GM21447 (cell line): ENCODE measurements around the gene PDE4C.

Experiments used
- ATAC-seq: cut with Tn5 transposase; IDR thresholded peaks from one replicate; pipeline ENCODE4 v1.9.1; 2021; ENCODE audit not compliant: unreplicated experiment

PDE4C gene

GRCh38 chr19:18225702-18226468 lies at the start of gene PDE4C:
Gene PDE4C, minus strand, starts transcription at chr19:18226438. Its CDS starts 23 bp downstream, at chr19:18226415.
- ATAC-seq: no peak

DNA sequence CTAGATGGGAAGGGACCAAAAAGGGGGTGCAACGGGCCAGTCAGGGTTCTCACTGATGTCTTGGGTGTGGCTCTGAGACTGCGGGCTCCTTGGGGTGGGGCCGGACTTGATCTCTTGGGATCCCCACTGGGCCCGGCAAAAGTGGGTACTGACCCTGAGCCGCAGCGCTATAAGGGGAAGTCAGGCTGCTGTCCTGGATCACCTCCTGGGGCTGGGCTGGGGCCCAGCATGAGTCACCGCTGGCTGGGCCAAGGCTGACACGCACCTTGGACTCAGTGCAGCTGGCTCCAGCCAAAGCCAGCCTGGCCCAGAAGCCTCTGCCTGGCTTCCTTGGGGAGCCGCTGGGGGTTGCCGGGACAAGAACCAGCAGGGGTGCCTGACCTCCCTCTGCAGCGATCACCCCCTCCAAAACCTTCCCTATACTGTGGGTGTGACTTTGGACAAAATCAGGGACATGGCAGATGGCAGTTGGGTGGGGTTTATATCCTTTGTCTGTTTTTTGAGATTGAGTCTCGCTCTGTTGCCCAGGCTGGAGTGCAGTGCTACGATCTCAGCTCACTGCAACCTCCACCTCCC lies 48.6 kb upstream of the PDE4C start:
- ATAC-seq: no peak

DNA sequence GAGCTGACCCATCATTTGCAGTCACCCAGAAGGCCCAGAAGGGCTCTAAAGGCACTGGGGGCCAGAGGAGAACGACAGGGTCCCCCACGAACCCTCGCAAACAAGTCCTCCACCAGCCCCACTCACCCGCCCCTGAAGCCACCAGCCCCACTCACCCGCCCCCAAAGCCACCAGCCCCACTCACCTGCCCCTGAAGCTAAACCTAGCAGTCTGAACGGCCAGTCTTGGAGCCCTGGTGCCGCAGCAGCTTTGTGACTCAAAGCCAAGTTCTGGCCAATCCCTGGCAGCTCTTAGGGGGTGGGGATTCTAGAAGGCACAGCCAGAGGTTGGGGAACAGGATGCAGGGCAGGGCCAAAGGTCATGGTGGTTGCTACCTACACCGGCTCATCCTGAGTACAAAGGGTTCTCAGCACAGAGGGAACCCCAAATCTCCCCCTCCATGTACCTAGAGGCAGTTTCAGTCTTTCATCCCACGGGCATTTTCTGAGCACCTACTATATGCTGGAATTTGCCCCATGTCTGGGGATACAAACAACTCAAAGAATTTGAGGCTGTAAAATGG lies 48.1 kb upstream of the PDE4C start, which contains the start of gene IQCN:
Gene IQCN (minus strand): TSS at position 234 of the 562 bp plus-strand sequence. CDS start 4,974 bp downstream, outside the sequence.
- no peak for ATAC-seq

GRCh38 chr19:18273561-18274218 lies 47.5 kb upstream of the PDE4C start:
- ATAC-seq: no peak

DNA sequence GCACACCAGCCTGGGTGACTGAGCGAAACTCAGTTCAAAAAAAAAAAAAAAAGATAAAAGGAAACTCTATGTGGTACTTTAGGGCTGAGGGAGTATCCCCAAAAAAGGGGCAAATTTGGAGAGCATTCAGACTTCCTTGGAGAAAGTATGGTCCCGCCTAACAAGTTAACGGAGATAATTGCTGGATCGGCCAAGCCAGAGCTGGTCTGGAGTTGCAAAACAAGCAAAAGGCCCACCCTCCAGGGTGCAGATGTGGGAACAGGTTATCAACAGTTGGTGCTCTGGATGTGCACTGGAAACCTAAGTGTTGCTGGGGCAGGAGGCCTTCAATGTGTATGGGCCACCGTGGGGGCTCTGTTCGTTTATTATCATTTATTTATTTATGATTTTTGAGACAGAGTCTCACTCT lies 45.2 kb upstream of the PDE4C start:
- no peak for ATAC-seq

DNA sequence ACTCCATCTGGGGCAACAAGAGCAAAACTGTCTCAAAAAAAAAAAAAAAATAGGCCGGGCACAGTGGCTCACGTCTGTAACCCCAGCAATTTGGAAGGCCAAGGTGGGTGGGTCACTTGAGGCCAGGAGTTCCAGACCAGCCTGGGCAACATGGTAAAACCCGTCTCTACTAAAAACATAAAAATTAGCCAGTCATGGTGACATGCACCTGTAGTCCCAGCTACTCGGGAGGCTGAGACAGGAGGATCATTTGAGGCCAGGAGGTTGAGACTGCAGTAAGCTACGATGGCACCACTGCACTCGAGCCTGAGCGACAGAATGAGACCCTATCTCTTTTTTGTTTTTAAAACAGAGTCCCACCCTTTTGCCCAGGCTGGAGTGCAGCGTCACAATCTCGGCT lies 44.1 kb upstream of the PDE4C start:
- no peak for ATAC-seq

- no peak for ATAC-seq
Measured at GRCh38 chr19:18269070-18269723, 43.0 kb upstream of the PDE4C start.

DNA sequence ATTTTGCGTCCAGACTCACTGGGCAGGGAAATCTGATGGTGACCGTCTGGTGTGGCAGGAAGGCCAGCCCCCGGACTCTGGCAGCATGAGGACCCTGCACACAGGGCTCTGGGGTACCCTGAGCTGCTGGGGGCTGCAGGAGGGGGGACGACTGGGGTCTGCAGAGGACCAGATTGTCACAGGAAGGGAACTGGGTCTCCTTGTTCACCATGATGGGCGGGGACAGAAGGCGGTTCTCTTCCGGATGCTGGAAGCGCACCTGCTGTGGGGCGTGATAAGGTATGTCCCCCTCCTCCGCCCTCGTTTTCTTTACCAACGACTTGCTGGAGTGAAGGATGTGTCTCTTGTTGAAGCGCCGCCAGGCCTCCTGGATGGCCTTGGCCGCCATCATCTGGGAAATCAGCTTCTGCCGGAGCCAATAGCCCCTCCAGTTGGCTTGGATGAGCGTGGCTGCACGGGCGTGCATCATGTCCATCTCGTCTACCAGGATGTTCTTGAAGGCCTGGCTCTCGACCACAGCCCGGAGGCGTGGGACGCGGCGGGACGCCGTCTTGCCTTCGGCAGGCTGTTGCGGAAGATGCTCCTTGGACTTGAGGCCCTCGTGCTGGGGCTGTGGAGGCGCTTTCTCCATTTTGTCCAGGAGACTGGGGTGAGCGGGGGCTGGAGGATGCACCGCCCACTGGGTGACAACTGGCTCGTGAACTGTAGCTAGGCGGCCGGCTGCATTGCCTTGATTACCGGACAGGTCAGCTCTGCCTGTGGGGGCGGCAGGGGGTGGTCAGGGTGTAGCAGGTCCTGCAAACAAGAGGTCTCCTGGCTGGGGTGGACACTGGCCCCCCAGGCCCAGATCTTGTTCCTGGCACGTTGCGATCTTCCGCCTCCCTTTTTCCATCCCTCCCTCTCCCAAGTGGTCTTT lies 40.8 kb upstream of the PDE4C start:
- no peak for ATAC-seq

DNA sequence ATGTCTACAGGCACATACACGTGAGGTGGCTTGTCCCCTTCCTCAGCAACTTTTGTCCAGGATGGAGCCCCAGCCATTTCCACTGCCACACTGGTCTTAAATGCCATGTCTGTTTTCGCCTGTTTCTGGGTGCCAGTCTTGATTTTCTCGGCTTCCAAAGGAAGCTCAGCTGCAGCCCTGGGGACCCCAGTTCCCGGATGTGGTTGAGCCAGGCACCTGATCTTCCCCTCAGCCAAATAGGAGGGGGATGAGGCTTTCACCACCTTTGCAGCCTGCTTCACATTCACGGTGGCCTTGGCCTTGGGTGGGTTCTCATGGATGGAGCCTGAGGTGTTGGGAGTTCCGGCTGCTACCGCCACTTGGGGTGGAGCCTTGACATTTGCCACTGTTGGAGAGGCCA lies 39.3 kb upstream of the PDE4C start:
- ATAC-seq: no peak

- no peak for ATAC-seq
Measured at GRCh38 chr19:18264971-18265540, 38.8 kb upstream of the PDE4C start.

GRCh38 chr19:18264137-18264854 lies 38.1 kb upstream of the PDE4C start:
- no peak for ATAC-seq

GRCh38 chr19:18263324-18264136 lies 37.3 kb upstream of the PDE4C start:
- no peak for ATAC-seq

DNA sequence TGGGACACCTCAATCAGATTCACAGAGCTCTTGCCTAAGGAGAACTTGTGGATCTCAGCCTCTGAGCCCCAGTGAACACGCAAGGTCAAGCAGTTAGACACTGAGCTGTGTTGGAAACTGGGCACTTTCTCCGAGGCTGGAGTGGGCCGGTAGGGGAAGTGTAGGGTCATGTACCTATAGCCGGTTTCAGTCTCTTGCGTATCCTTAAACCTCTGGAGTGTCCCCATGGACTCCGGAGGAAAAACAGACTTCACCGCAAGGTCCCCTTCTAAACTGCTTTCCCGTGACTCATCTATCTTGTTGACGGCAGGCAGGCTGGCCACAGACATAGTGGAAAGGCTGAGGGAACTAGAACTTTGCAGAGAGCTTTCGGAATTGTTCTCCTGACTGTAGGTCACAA lies 36.7 kb upstream of the PDE4C start:
- ATAC-seq: no peak

GRCh38 chr19:18262144-18262543 lies 35.9 kb upstream of the PDE4C start:
- ATAC-seq: no peak

GRCh38 chr19:18261474-18261873 lies 35.2 kb upstream of the PDE4C start:
- no peak for ATAC-seq

- no peak for ATAC-seq
Measured at GRCh38 chr19:18259893-18260292, 33.7 kb upstream of the PDE4C start.

DNA sequence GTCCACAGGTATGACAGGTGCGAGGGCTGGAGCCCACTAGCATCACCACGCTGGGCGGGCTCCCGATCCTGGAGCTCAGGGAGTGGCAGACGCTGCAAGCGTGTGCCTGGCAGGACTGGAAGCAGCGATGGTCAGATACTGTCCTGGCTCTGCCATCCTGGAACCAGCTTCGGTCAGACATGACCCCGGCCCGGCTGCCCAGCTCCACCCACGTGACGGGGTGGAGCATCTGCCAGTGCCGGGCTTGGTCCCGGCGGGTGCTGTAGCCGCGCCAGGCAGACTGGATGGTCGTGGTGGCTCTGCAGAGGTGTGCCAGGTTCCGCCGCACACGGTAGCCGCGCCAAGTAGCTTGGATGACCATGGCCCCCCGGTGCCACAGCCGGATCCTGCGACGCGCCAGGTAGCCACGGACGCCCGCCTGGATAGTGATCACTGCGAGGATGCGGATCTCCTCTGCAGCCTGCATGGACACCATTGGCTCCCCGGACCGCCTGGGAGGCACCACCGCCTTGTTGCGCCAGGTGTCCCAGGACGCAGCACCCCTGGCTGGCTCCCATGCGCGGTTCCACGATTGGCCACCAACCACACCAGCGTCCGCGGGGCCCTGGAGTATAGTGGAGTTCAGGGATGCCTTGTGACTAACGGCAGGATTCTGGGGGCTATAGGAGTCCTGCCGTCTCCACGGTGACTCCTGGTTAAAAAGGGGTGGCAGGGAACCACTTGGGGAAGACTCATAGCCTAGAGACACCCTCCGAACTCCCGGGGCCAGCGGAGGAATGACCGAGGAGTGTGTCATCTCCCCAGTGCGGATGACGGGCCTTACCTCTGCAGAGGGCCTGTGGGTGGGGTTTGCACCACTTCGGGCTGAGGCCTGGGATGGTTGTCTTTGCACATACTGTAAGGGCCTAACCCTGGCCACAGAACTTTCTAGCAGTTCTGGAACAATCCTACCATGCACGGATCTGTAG lies 31.5 kb upstream of the PDE4C start:
- no peak for ATAC-seq
